Astrocyte (in vitro differentiated cells and primary cell): Measurements from ENCODE around the gene SLC36A3.

ENCODE experiments used
- CTCF ChIP-seq: IDR thresholded peaks from 2 replicates; pipeline ENCODE4 v1.5.1; 2011; ENCODE audit warnings: low read depth, mild to moderate bottlenecking, inconsistent platforms, low read length, moderate library complexity; ENCODE audit not compliant: insufficient read depth
- EZH2 ChIP-seq: IDR thresholded peaks from 2 replicates; pipeline ENCODE4 v1.6.1; 2012; ENCODE audit warnings: mild to moderate bottlenecking, low read length, inconsistent platforms; ENCODE audit not compliant: insufficient read depth

DNA sequence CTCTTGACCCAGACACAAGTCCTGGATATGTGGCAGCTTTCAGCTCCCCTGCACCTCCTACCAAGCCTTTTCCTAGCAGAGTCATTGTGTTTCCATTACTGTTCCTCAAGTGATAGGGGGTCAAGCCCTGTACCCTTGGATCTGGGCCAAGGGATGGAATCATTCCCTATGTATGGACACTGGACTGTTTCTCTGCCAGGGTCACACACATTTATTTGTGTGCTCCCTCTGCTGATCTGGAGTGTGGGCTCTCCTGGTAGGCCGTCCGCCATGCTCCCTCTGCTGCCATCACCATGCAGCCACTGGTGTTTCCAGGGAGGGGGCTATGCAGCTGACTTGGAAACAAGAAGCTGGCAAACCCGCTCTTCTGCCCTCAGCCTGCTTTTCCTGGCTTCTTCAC, 41.0 kb downstream of the SLC36A3 start:
- TF ChIP-seq CTCF (no peak), EZH2 (no peak)
